Activated T-helper 1 cell treated with anti-CD3 and anti-CD28 coated beads, Interleukin-2, amount 50 U/mL, for 16 hours (primary cell): ENCODE results near the gene ARHGEF10L.
"Not testable (repeated sequence)": the region's sequence is repeated elsewhere in the genome, so short reads cannot be mapped to it uniquely, and the experiment has no call there.

Experiments used
- DNase-seq, 2 donors: peaks; one replicate each; pipeline ENCODE4 v3.0.0-alpha.2; 2020; ENCODE audit warnings: low read depth in 1 of 2, low spot score in 1 of 2

ARHGEF10L gene

GRCh38 chr1:17539477-17540254, at the start of gene ARHGEF10L:
Gene ARHGEF10L, plus strand, starts transcription at chr1:17539698. Its CDS starts 40,898 bp downstream, at chr1:17580596.
- no peak for DNase-seq

GRCh38 chr1:17489768-17490417, 49.6 kb upstream of the ARHGEF10L start:
- DNase-seq, result not testable (repeated sequence)

DNA sequence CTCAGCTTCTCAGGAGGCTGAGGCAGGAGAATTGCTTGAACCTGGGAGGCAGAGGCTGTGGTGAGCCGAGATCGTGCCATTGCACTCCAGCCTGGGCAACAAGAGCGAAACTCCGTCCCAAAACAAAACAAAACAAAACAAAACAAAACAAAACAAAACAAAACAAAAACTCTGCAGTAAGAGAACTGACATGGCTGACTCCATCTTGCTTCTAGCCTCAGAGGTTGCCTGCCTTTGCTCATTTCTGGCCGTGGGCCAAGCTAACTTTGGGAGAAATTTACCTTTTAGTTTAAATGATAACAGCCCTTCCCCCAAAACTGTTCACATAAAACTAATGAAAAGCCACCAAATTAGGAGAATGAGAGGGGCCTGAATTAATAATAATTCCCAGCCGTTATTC, 48.8 kb upstream of the ARHGEF10L start:
- DNase-seq, result not testable (repeated sequence)

GRCh38 chr1:17494114-17494729, 45.3 kb upstream of the ARHGEF10L start:
- DNase-seq, result peak; percentile 27 to 30

GRCh38 chr1:17496419-17496818, 43.1 kb upstream of the ARHGEF10L start:
- DNase-seq, result no peak

- no peak for DNase-seq
Observed at GRCh38 chr1:17498214-17498613, 41.3 kb upstream of the ARHGEF10L start.

- no peak for DNase-seq
Observed at GRCh38 chr1:17502326-17502778, 37.1 kb upstream of the ARHGEF10L start.

DNA sequence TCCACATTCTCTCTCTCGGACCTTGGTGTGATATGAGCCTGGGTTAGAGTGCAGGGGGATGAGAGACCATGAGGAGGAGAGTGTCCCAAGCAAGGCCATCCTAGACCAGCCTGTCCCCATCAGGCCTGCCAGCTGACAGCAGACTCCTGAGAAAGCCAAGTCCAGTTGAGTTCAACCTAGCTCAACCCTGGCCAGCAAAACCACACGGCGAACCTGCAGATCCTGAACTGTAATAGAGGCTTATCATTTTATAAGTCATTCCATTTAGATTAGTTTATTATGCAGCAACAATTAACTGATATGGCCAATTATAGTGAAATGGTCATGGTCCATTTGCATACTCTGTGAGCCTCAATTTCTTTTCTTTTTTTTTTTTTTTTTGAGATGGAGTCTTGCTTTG, 36.4 kb upstream of the ARHGEF10L start:
- no peak for DNase-seq

GRCh38 chr1:17507200-17507599, 32.3 kb upstream of the ARHGEF10L start:
- DNase-seq, result not testable (repeated sequence)

DNA sequence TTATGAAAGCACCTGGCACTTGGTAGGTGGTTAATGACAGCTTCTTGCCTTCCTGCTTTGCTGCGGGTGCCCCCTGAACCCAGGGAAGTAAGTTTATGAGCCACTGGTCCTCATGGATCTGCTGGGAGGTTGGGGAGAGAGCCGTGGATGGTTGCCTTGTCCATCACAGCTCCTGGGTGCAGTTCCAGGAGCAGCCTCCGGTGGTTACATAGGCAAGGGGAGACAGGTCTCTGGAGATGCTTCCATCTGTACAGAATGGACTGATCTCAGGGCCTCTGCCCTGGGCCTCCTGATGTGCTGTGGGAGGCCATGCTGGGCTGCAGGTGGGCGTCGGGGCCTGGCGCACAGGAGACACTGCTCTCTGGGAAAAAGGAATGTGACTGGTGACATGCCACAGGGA, 31.6 kb upstream of the ARHGEF10L start:
- DNase-seq, result no peak

GRCh38 chr1:17509363-17509762, 30.1 kb upstream of the ARHGEF10L start:
- no peak for DNase-seq

- no peak for DNase-seq
Observed at GRCh38 chr1:17510138-17510537, 29.4 kb upstream of the ARHGEF10L start.

GRCh38 chr1:17511188-17511587, 28.3 kb upstream of the ARHGEF10L start:
- DNase-seq, result no peak

DNA sequence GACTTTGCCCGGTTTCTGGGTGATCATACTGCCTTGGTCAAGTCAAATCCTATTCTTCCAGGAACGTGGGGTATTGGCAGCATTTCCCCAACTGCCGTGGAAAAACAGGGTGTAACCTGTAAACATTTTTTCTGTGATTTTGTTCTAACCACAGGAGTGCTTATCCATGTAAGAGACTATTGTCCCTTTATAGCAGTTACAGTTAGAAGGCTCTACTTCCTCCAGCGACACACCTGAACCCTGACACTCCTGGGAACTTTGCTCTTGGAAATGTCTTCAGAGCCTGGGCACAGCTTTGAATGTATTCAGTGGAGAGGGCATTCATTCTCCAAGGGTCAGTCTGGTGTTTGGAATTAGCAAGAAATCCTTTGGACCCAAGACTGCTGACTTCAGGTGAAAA, 26.4 kb upstream of the ARHGEF10L start:
- no peak for DNase-seq

DNA sequence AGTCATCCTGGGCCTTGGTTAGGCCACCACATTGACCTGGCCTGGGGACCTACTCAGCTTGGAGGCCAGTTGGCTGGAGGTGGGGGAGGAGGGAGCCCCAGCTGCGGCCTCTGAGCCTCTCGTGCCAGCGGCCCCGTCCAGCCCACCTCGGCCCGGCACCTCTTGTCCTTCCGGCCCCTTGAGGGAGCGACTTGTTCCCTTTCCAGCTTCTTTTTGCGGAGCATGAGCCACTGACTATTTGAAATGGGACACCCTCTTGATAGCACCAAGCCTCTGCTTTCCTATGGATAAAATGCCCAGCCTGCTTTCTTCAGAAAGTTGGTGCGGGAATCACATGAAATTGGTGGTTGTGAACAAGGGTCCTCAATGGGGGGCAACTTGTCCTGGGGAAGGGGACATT, 24.7 kb upstream of the ARHGEF10L start:
- DNase-seq, result no peak

DNA sequence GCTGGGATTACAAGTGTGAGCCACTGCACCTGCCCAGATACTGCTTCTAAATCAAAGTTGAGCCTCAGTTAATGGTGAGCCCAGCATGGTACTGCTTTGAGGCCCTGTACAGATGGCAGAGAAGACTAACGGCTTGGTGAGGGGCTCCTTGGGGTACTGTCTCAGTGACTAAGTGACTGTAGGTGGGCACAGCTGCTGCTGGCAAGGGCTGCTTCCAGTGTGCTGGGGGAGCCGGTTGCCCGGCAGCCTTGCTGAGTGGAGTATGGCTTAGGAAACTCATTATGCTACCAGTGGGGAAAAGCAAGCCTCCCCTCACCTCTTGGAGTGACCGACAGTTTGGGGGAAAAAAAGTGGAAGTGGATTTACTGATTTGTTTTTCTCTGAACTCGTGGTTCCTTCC, 23.6 kb upstream of the ARHGEF10L start:
- no peak for DNase-seq

DNA sequence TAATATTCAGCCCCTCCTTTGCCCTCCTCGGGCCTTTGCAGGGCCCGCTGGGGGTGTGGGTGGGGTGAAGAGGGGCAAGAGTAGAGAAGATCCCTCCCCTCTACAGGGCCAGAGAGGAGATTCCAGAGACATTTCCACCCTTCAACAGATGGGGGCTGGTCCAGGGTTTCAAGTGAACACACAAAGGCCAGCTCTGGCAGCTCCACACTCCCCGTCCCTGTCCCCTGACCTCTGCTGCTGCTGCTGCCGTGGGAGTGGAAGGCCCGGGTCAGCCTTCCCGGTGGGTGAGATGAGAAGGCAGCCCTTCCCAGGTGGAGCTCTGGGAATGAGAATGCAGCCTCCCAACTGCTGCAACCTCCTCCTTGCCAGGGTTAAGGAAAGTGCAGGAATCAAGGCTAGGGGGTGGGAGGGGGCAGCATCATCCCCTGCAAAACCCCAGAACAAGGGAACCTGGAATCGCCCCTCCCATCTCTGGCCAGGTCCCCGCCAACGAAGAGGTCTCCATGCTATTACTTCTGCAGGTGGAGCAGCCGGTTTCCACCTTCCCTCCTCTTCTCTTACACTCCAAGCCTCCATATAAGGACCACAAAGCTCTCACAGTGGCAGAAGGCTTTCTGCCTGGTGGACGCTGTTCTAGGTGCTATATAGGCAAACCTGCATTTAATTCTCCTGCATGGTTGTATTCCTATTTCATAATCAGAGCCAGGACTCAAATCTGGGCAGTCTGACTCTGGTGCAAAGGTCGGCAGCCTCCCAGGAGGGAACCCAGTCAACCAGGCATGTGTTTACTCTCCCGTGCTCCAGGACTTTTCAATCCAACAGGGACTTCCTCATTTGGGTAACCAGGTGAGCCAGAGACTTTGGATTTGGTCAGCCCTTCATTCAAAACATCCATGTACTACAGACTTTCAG, 22.9 kb upstream of the ARHGEF10L start:
- no peak for DNase-seq

DNA sequence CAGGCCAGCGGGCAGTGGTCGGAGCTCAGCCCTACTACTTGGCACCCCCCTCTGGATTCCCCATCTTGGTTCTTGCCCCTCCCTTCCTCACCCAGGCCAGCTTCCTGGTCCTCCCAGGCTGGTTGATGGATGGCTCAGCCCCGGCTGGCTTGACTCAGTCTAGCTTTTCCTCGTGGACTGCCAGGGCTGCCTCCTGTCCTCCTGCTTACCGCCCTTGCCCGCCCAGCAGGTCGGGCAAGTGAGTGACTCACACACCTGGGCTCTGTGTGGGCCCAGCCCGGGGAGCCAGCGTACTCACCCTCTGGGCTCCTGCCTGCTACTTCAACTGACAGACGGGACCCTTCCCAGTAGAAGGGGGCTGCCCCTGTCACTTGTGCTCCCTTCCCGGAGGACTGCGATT, 19.5 kb upstream of the ARHGEF10L start:
- DNase-seq, result no peak

- no peak for DNase-seq
Observed at GRCh38 chr1:17520473-17521319, 18.8 kb upstream of the ARHGEF10L start.

DNA sequence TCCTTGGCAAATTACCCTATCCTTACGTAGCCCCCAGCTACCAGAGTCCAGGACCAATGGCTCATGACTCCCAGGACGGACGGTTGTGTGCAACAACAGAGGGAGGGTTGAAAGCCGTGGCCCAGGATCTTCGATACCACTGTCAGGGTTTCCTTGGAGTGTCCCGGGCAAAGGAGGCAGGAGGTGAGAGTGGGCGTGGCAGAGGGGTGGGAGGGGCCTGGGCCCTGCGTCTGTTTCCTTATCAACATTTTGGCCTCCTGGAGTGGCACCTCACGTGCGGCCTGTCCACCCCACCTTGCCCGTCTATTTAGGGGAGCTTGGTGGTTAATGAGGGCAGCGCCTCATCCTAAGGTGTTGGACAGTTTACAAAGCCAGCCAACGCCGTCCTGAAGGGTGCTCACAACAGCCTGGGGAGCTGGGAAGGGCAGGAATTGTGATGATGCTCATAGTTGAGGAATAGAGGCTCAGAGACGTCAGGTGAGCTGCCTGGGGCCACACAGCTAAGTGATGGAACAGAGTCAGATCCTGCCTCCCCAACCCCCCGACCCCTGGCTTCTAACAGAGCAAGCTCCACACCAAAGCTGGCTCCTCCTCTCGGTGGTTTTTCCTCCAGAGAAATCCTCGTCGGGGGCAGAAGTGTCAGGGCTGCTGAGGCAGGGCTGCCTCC, 17.4 kb upstream of the ARHGEF10L start:
- DNase-seq, result no peak
